GM19452 (cell line): Measurements from ENCODE around the gene C12orf60.

ENCODE experiments used
- ATAC-seq: cut with Tn5 transposase; IDR thresholded peaks from one replicate; pipeline ENCODE4 v1.9.1; 2021; ENCODE audit not compliant: unreplicated experiment

C12orf60 gene

DNA sequence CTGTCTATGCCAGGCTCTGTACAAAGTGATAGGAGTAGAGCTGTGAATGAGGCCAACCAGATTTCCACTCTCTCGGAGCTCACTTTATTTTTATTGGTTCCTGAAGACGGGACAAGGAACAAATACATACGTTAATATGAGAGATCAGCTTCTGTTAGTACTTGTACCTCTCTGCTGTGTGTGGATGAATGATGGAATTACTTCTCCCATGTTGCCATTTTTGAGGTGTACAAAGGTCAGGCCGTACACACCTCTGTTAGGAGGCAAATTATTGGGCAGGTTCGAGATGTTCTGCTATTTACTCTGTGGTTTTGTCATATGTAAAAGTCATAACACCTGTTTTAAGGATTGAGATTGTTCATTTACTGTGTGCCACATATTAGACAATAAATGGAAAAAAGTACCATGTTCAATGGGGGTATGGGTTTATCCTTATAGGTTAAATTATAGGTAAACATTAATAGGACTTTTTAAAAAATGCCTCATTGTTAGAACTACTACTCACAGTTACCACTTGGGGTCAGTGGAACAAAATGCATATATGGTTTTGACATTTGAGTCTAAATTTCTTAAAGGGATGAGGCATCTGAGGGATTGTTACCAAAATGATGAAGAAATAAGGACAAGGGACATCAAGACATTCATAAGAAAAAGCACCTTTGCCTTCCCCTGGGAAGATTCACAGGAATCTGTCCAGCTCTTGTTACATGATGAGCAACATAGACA lies 27.1 kb upstream of the C12orf60 start:
- no peak for ATAC-seq

DNA sequence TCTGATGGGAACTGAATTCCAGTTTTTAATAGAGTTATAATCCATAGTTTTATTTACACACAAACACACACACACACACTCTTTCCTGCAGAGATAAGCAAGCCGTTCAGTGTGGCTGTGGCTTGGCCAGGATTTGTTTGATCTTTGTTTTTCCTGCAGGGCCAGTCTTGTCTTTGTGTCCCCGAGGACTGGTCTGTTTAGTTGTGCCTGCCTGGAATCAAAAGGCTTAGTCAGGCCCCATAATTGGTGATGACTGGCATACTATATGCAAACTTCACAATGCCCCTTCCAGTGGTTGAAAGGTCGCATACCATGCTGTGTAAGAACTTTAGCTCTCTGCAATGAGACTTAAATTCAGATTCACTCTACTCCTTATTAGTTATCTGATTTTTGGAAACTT lies 26.2 kb upstream of the C12orf60 start:
- ATAC-seq: no peak

DNA sequence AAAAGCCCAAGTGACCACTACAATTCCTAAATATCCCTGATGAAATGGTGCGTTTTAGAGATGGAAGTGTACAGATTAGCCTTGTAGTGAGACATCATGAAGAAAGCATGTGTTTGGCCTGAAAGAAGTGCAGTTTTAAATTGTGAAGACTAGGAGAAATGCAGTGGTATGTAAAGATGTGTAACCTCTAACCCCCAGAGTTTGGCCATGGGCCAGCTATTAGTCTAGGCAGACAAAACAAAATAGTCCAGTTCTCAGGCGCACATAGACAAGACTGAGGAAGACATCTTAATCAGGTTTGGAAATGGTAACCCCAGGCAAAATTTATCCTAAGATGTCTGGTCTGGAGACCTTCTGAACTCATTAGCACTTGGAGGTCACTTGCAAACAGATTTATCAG lies 23.6 kb upstream of the C12orf60 start:
- ATAC-seq: no peak

DNA sequence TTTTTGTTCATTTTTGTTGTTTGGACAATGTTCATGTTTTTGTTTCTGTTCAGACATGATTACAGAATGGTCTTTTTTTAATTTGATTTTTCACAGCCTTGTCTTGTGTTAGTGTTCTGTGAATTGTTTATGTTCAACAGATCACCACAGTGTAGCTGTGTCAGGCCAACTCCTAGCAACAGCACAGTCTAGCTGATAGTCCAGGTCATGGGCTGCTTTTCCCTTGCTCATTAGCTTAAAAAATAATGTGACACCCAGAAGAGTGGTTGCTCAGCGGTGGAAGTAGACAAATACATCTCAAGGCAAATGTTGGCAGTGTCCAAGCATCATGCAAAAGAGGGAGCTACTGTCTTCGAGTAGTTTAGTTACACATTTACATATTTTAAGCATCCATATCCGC lies 22.6 kb upstream of the C12orf60 start:
- no peak for ATAC-seq

DNA sequence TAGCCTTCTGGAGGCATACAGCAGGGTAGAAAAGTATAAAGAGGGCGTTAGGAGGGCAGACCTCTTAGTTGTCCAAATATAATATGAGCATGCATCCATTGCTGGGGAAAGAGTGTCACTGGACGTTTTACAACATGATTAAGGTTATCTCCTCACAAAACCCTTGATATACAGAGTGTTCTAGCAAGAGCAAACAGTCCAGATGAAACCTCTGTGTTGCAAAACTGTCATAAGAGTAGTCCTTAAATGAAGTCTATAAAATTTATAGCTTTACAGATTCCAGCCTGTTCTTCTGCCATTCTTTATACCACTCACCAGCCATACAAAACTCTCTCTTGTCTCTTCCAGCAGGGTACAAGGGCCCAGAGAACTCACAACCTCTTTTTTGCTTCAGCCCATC lies 21.9 kb upstream of the C12orf60 start:
- ATAC-seq: no peak

DNA sequence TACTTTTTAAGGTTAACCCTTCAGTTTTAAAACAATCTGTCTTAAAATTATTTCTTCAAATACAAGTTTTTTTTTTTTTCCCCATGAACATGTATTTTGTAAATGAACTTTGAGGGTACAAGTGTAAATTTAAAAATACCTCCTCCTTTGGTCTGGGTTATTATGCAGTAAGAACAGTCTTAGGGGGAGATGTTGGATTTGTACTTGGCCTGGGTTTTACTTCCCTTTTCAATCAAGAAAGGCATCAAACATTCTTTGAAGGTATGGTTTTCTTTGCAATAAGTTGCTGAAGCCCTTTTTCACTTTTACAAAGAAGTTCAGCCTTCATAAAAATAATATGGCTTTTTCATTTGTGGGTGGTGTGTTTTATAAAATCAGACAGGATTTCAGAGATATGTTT lies 20.7 kb upstream of the C12orf60 start:
- no peak for ATAC-seq

DNA sequence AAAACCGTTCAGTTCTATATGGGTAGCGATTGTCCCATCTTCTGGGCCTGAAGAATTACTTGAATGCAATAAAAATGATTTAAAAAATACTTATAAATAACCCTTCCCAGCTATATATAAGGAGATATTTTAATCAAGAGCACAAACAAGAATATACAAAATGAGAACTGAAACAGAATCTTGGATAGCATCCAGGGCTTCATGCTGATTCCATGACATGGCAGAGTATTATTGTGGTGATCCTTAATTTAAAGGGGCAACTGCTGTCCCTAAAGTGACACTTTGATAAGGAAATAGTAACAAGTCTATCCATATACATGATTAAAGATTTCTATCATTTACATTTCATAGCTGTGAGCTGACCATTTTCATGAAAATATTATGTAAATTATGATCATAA lies 19.0 kb upstream of the C12orf60 start:
- no peak for ATAC-seq

DNA sequence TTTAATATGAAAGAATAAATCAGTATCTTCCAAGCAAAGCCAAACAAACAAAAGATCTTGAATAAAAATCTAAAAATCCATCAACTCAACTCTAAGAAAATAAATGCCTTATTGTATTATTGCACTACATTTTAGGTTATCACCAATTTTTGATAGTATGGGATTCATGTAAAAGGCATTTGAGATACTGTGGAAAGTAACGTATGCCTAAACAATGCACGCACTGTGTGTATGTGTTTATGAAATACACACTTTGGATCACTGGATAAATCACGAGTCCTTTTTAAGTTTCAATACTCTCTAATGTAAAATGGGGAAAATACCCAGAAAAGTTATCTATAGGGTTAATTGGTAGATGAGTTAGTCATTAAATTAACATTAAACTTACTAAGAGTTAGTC lies 17.9 kb upstream of the C12orf60 start:
- ATAC-seq: no peak

DNA sequence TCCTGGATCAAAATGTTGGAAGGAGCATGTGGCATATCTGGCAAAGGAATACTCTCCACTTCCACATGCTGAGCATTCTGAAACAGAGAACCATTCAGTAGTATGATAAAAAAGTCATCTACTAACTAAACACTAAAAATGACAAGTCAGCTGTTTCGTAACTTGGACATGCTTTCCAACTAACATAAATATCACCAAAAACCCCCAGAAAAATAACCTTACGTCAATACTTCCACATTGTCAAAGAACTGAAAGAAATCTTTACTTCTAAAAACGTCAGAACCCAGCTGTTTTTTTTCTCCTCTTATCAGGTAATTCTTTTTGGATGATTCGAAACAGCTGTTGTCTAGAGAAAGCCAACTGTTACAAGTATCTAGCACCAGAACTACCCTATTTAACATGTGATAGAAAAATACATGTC lies 8.4 kb upstream of the C12orf60 start:
- ATAC-seq: no peak

DNA sequence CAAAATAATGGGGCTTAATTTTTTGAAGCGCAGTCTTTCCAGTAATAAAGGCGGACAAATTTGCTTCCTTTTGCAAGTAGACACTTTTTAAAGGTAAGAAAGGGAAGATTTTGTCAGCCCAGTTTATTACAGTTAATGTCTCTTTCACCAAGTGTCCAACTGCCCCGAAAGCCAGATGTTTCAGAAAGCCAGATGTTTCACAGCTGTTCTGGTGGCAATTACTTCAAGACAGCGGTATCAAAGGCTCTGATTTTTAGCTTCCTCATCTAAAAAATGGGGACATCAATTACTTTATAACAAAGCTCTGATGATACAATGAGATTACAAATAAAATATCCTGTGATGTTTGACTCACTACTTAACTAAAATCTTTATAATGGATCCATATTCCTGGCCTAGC lies 1.2 kb upstream of the C12orf60 start:
- no peak for ATAC-seq

DNA sequence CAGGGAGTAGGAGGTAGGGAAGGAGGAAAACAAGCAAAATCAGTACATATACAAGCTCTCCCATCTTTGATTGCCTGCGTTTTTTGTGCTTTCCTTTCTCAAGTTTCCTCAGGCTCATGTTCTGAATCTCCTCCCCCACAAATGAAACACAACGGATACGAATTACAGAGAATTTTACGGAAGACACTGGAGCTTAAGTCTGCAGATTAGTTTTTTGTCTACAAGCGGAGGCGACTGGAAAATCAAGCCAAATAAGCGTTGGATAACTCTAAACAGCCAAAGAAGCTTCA lies 804 bp upstream of the C12orf60 start:
- no peak for ATAC-seq

DNA sequence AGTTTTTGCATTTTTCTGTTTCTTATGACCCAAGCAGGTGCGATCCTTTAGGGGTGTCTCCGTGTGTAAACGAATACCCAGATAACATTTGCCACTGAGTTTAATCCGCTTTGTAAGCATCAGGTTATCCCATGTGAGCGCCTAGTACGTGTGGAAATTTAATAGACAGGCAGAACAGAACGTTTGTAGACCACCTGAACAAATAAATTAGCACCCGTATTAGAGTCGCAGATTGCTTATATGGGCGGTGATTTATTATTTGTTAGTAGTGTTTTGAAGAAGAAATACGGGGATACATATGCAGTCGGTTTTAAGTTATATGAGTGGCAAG lies 325 bp downstream of the C12orf60 start:
- peak; percentile 4 for ATAC-seq

DNA sequence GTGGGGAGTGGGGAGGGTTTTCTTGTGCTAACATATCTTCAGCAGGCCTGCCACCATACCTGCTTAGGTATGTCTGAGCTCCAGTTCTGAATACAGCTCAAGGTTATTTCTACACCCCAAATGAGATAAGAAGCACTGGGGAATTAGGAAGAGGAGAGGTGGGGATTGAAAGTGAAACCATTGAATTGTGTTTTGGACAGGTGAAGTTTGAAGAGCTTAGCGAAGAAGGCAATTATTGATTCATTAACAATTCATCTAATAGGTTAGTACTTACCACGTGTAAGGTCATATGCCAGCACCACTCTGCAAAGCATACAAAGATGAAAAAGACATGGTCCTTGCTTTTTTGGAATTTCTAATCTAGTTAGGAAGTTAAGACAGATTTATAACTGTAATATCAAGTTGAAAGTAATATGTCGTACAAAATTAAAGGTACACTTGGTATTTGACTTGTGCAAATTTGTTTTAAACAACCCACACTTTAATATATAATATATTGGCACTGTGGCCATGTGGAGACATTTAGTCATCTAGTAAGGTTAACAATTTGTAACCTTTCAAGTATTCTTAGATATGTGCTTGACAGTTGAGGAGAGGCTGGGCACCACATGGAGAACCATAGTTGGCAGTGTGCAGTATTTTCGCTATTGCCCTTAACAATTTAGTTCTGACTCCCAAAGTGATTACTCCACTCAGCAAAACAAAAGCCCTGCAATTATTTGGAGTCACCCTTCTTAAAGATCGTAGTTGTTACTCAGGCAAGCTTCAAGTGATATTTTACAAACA lies 6.9 kb downstream of the C12orf60 start:
- no peak for ATAC-seq

DNA sequence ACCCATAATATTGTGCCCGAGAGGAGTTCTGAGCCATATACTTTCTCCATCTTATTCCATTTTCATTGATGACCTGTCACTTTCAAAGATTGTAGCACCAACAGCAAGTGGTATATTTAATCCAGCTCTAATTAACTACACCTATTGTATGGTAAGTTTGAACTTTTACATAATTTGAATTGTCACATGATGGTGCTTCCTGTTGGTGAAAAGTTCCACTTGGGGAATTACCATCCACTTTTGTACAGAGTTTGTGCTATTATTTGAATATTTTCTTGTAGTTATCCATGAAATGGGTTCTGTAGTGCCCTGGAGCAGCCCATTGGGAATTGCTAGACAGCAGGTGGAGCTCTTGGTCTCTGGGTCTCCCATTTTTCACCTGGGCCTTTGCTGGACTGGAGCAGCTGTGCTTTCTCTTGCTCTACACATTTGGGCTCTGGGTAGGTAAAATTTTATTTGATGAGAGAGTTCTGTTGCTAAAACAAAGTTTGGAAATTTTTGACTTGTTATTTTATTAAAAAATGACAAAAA lies 7.5 kb downstream of the C12orf60 start:
- ATAC-seq: no peak

DNA sequence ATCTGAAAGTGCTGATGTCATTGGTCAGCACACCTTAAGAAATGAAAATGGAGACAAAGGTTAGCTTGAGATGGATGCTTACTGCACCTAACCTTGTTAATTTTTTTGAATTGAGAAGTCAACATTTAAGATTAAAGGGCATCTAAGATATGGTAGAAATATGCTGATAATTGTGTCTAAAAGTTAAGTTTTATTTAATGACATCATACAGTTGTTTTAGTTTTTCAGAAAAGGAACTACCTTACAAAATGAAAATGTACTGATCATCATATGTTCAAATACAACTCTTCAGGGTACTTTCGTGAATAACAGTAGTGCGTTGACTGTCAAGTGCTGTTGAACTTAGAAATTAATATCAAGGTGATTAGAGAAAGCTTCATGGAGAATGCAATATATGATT lies 8.0 kb downstream of the C12orf60 start:
- no peak for ATAC-seq

DNA sequence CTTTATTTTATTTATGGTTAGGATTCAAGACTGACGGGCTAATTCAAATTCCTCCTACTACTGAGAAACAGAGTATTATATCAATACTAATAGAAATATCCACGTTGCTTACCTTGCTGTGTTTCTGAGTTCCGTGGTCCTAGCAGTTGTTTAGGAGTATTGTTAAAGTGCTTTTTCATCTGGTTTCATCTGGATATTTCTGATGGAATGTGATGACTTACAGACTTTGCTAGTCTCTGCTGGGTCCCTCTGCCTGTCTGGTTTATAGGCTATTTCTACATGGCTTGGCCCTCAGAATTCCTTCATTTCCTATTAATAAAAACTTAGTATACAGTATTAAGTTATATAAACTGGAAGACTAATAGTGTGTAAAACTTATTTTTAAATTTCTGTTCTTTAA lies 10.5 kb downstream of the C12orf60 start, which contains the start of gene SMCO3:
Gene SMCO3, minus strand, starts transcription at position 169 of the 400 bp plus-strand sequence. CDS start 7,502 bp downstream, outside the sequence.
- ATAC-seq: no peak

DNA sequence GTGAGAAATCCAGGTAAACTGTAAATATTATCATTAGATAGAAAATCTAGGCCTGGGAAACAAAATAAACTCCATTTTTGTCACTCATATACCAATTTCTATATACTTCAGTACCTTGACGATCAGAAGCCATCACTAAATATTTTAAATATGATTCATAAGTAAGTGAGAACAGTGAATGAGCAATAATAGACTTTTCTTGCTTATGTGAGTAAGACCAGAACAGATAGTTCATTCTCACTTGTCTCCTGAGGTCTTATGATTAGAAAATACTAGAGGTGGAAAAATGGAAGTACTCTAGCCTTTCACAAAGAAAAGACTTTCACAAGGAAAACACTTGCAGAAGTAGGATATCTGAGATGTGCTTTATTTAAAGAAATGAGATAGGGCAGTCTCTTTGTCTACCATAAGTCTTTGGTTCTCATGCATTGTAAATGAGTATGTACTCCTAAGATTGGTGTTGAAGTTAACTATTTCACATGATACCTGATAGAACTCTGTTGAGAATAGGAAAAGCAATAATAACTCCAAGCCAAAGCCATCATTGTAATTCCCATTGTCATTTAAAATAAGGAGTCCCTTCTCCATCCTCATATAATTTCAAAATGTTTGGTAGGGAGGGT lies 20.7 kb downstream of the C12orf60 start:
- ATAC-seq: no peak

DNA sequence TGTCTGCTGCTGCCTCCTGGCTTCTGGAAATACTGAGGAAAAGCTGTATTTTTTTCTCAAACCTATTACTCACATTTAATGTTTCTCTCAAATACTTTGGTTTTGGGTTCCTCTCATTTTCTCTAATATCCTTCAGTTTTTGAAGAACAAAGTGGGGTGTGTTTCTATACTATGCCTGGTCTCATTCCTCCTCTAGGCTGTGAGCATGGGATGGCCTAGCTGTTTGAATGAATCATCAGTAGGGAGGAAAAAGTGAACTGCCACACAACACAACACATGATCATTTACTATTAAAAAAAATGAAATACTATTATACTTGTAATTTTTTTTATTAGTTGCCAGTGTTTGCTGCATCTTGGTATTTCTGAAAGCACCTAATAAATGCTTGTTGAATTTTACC lies 21.8 kb downstream of the C12orf60 start:
- no peak for ATAC-seq

DNA sequence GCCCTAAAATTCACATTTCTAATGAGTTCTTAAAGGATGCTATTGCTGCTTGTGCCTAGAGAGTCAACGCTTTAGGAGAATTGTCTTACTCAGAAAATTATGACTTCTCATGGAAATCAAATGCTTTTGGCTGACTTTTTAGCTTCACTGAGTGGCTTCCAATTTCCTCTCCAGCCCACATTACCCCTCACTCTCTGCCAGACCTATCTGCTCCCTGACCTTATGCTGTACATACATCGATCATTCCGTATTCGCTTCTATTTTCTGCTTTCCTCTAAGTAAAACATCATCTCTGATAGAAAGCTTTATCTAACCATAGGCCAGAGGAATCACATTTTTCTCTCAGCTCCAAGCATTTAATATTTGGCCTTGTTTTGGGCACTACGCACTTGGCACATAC lies 23.0 kb downstream of the C12orf60 start:
- no peak for ATAC-seq

DNA sequence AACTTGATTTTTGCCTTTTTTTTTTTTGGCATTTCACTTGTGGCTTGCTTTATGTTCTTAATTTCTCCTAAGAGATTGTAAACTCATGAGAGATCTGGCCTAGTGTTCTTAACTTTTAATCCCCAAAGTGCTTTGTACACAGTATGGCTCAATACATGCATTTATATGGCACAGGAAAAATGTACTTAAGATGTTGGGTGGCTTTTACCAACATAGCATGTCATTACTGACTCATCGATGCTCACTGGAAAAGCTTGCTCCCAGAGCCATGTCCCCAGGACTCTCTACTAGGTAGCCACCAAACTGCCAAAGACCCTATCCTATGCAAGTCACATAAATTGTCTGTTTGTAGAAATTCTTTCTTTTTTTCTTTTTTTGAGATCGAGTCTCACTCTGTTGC lies 23.6 kb downstream of the C12orf60 start:
- no peak for ATAC-seq

DNA sequence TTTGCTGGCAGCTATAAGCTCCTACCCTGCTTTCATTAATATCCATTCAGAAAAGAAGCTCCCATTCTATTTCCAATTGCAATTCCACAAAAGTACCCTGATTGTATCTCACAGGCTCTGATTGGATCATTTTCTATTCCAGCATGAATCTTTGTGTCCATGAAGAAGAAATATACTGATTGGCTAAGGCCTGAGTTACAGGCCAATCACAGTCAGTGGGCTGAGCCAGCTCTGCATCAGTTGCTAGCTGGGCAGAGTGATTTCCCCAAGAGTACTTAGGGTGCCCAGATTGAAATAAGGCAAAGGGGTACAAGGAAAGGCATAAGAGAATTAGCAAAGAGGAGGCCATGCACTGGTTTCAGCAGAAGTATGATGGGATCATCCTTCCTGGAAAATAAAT lies 25.4 kb downstream of the C12orf60 start:
- ATAC-seq: no peak

DNA sequence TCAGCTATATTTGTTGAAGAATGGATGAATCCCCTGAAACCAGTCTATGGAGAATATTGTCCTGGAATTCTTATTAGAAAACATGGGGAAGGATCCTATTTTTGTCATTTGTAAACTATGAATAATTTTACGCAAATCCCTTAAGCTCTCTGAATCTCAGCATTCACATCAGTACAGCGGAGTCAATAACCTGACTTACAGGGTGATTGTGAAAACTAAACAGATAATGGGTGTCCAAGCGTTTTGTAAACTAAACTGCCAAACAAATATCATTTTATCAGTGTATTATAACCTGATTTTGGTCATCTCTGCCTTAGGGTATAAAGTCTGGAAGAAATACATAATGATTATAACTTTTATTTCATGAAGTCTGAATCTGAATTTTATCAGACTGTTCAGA lies 29.9 kb downstream of the C12orf60 start:
- ATAC-seq: no peak
